GM12878 (cell line): ENCODE data around the gene SPHK1. TPM values are rescaled to one million over a fixed set of nuclear protein-coding genes. Genes with fewer than 3 reads are reported as not detected.

Experiments used
- polyA plus RNA-seq, 11 experiments: library from polyadenylated mRNA; depleted of rRNA in 4 of 11; unstranded in 6 of 11; stranded (reverse) in 5 of 11; fragments of >200 nt; fragmentation: Nextera tagmentation in 4 of 11; fragmentation: Illumina TruSeq in 1 of 11; extraction: Ambion mirVana in 4 of 11; extraction: Trizol in 1 of 11; gene quantifications; 1 replicate in 1 of 11; 2 replicates in 10 of 11; pipeline versions ENCODE4 v1.2.1 to v1.2.3, GENCODE V29; 2011 to 2016; ENCODE audit warnings: inconsistent platforms in 2 of 11, missing spikeins in 2 of 11, low read depth in 1 of 11
- small RNA-seq: library from RNA; depleted of rRNA; stranded (forward); fragments of <200 nt; gene quantifications from one replicate; pipeline ENCODE3, GENCODE V24; 2014
- total RNA-seq, 4 experiments: library from RNA; depleted of rRNA in 3 of 4; stranded (reverse); fragments of >200 nt in 3 of 4; fragmentation: Illumina TruSeq in 1 of 4; extraction: Trizol in 1 of 4; gene quantifications; 2 replicates each; pipeline versions ENCODE4 v1.2.1 to v1.2.3, GENCODE V29; 2013 to 2021

SPHK1 gene
- total and polyA plus RNA-seq, 10 of the 15 experiments (the other 5 are each of a cell fraction or from before 2014, with no cell fraction given): 0.09 to 1.1 (median 0.36) TPM; not detected in 2

Small RNA genes lying within 50 kb of the gene (small RNA-seq; reads per million reads assigned to genes)
- not detected for gene RNU6-24P

Other genes with a start within 250 kb of the SPHK1 start
Only the 7 nearest of the 11 such genes appear.
- 9.7 and 10.4 TPM in 2 replicates for gene RNF157, start 144.1 kb upstream of the SPHK1 start, total RNA-seq (2014; rRNA removed)
- gene RNF157, start 144.1 kb upstream of the SPHK1 start, total RNA-seq (2014; rRNA removed; fragmentation: Illumina TruSeq; extraction: Trizol): 10.4 and 11.8 TPM in 2 replicates
- 14.8 and 17.9 TPM in 2 replicates for gene RNF157, start 144.1 kb upstream of the SPHK1 start, total RNA-seq (2021)
- 6.0 and 7.3 TPM in 2 replicates for gene RNF157, start 144.1 kb upstream of the SPHK1 start, polyA plus RNA-seq (2011; rRNA removed)
- gene RNF157, start 144.1 kb upstream of the SPHK1 start, polyA plus RNA-seq (2014; fragmentation: Illumina TruSeq; extraction: Trizol): 14.1 and 15.9 TPM in 2 replicates
- 1 to 10 TPM; 5.2 to 9.5 TPM for gene RNF157, start 144.1 kb upstream of the SPHK1 start, polyA plus RNA-seq (2014; fragmentation: Nextera tagmentation; extraction: Ambion mirVana)
- 12.1 and 12.3 TPM in 2 replicates for gene RNF157, start 144.1 kb upstream of the SPHK1 start, polyA plus RNA-seq (2014; rRNA removed)
- 1 to 10 TPM; 1.4 to 3.4 TPM for gene RNF157, start 144.1 kb upstream of the SPHK1 start, polyA plus RNA-seq (2016; fragmentation: Nextera tagmentation; extraction: Ambion mirVana)
- 54.7 and 63.4 TPM in 2 replicates for gene UBALD2, start 119.3 kb upstream of the SPHK1 start, total RNA-seq (2014; rRNA removed)
- gene UBALD2, start 119.3 kb upstream of the SPHK1 start, total RNA-seq (2014; rRNA removed; fragmentation: Illumina TruSeq; extraction: Trizol): 12.3 and 17.1 TPM in 2 replicates
- gene UBALD2, start 119.3 kb upstream of the SPHK1 start, total RNA-seq (2021): 130 and 132 TPM in 2 replicates
- 50.3 and 165 TPM in 2 replicates for gene UBALD2, start 119.3 kb upstream of the SPHK1 start, polyA plus RNA-seq (2011; rRNA removed)
- gene UBALD2, start 119.3 kb upstream of the SPHK1 start, polyA plus RNA-seq (2014; fragmentation: Illumina TruSeq; extraction: Trizol): 12.1 and 24.0 TPM in 2 replicates
- gene UBALD2, start 119.3 kb upstream of the SPHK1 start, polyA plus RNA-seq (2014; fragmentation: Nextera tagmentation; extraction: Ambion mirVana): 10 to 100 TPM in 1 of 2 experiments, 1 to 10 TPM in 1; 4.4 to 16.4 TPM
- gene UBALD2, start 119.3 kb upstream of the SPHK1 start, polyA plus RNA-seq (2014; rRNA removed): 66.4 and 81.1 TPM in 2 replicates
- gene UBALD2, start 119.3 kb upstream of the SPHK1 start, polyA plus RNA-seq (2016; fragmentation: Nextera tagmentation; extraction: Ambion mirVana): 1 to 10 TPM; 2.8 TPM
- gene QRICH2, start 76.3 kb upstream of the SPHK1 start, total RNA-seq (2014; rRNA removed): 0.23 and 0.27 TPM in 2 replicates
- 0.18 and 0.27 TPM in 2 replicates for gene QRICH2, start 76.3 kb upstream of the SPHK1 start, total RNA-seq (2014; rRNA removed; fragmentation: Illumina TruSeq; extraction: Trizol)
- gene QRICH2, start 76.3 kb upstream of the SPHK1 start, total RNA-seq (2021): 0.35 and 0.72 TPM in 2 replicates
- 0.07 and 0.15 TPM in 2 replicates for gene QRICH2, start 76.3 kb upstream of the SPHK1 start, polyA plus RNA-seq (2011; rRNA removed)
- 0.12 TPM in 1 of 2 replicates, not detected in the other for gene QRICH2, start 76.3 kb upstream of the SPHK1 start, polyA plus RNA-seq (2014; fragmentation: Illumina TruSeq; extraction: Trizol)
- gene QRICH2, start 76.3 kb upstream of the SPHK1 start, polyA plus RNA-seq (2014; fragmentation: Nextera tagmentation; extraction: Ambion mirVana): under 1 TPM; 0.04 to 0.05 TPM
- 0.44 and 0.58 TPM in 2 replicates for gene QRICH2, start 76.3 kb upstream of the SPHK1 start, polyA plus RNA-seq (2014; rRNA removed)
- gene QRICH2, start 76.3 kb upstream of the SPHK1 start, polyA plus RNA-seq (2016; fragmentation: Nextera tagmentation; extraction: Ambion mirVana): under 1 TPM; 0.51 to 0.54 TPM
- gene PRPSAP1, start 30.7 kb upstream of the SPHK1 start, total RNA-seq (2014; rRNA removed): 15.8 and 23.1 TPM in 2 replicates
- gene PRPSAP1, start 30.7 kb upstream of the SPHK1 start, total RNA-seq (2014; rRNA removed; fragmentation: Illumina TruSeq; extraction: Trizol): 28.4 and 33.1 TPM in 2 replicates
- 46.5 and 55.0 TPM in 2 replicates for gene PRPSAP1, start 30.7 kb upstream of the SPHK1 start, total RNA-seq (2021)
- 80.1 and 84.2 TPM in 2 replicates for gene PRPSAP1, start 30.7 kb upstream of the SPHK1 start, polyA plus RNA-seq (2011; rRNA removed)
- 44.3 and 50.0 TPM in 2 replicates for gene PRPSAP1, start 30.7 kb upstream of the SPHK1 start, polyA plus RNA-seq (2014; fragmentation: Illumina TruSeq; extraction: Trizol)
- 10 to 100 TPM; 26.9 to 34.7 TPM for gene PRPSAP1, start 30.7 kb upstream of the SPHK1 start, polyA plus RNA-seq (2014; fragmentation: Nextera tagmentation; extraction: Ambion mirVana)
- 38.5 and 42.4 TPM in 2 replicates for gene PRPSAP1, start 30.7 kb upstream of the SPHK1 start, polyA plus RNA-seq (2014; rRNA removed)
- 10 to 100 TPM; 52.5 to 56.5 TPM for gene PRPSAP1, start 30.7 kb upstream of the SPHK1 start, polyA plus RNA-seq (2016; fragmentation: Nextera tagmentation; extraction: Ambion mirVana)
- gene UBE2O, start 68.5 kb downstream of the SPHK1 start, total RNA-seq (2014; rRNA removed): 13.4 and 17.8 TPM in 2 replicates
- gene UBE2O, start 68.5 kb downstream of the SPHK1 start, total RNA-seq (2014; rRNA removed; fragmentation: Illumina TruSeq; extraction: Trizol): 10.3 and 12.4 TPM in 2 replicates
- gene UBE2O, start 68.5 kb downstream of the SPHK1 start, total RNA-seq (2021): 35.2 and 39.0 TPM in 2 replicates
- 5.7 and 11.1 TPM in 2 replicates for gene UBE2O, start 68.5 kb downstream of the SPHK1 start, polyA plus RNA-seq (2011; rRNA removed)
- gene UBE2O, start 68.5 kb downstream of the SPHK1 start, polyA plus RNA-seq (2014; fragmentation: Illumina TruSeq; extraction: Trizol): 10.1 and 18.1 TPM in 2 replicates
- 1 to 10 TPM; 2.1 to 3.0 TPM for gene UBE2O, start 68.5 kb downstream of the SPHK1 start, polyA plus RNA-seq (2014; fragmentation: Nextera tagmentation; extraction: Ambion mirVana)
- 14.5 and 21.7 TPM in 2 replicates for gene UBE2O, start 68.5 kb downstream of the SPHK1 start, polyA plus RNA-seq (2014; rRNA removed)
- 10 to 100 TPM; 13.7 to 15.5 TPM for gene UBE2O, start 68.5 kb downstream of the SPHK1 start, polyA plus RNA-seq (2016; fragmentation: Nextera tagmentation; extraction: Ambion mirVana)
- not detected in 2 replicates for gene AANAT, start 83.0 kb downstream of the SPHK1 start, total RNA-seq (2014; rRNA removed)
- gene AANAT, start 83.0 kb downstream of the SPHK1 start, total RNA-seq (2014; rRNA removed; fragmentation: Illumina TruSeq; extraction: Trizol): not detected in 2 replicates
- gene AANAT, start 83.0 kb downstream of the SPHK1 start, total RNA-seq (2021): 0.23 TPM in 1 of 2 replicates, not detected in the other
- gene AANAT, start 83.0 kb downstream of the SPHK1 start, polyA plus RNA-seq (2011; rRNA removed): not detected in 2 replicates
- not detected in 2 replicates for gene AANAT, start 83.0 kb downstream of the SPHK1 start, polyA plus RNA-seq (2014; fragmentation: Illumina TruSeq; extraction: Trizol)
- not detected for gene AANAT, start 83.0 kb downstream of the SPHK1 start, polyA plus RNA-seq (2014; fragmentation: Nextera tagmentation; extraction: Ambion mirVana)
- not detected in 2 replicates for gene AANAT, start 83.0 kb downstream of the SPHK1 start, polyA plus RNA-seq (2014; rRNA removed)
- not detected for gene AANAT, start 83.0 kb downstream of the SPHK1 start, polyA plus RNA-seq (2016; fragmentation: Nextera tagmentation; extraction: Ambion mirVana)
- 22.5 and 31.1 TPM in 2 replicates for gene RHBDF2, start 116.8 kb downstream of the SPHK1 start, total RNA-seq (2014; rRNA removed)
- 10.9 and 12.2 TPM in 2 replicates for gene RHBDF2, start 116.8 kb downstream of the SPHK1 start, total RNA-seq (2014; rRNA removed; fragmentation: Illumina TruSeq; extraction: Trizol)
- gene RHBDF2, start 116.8 kb downstream of the SPHK1 start, total RNA-seq (2021): 30.5 and 43.0 TPM in 2 replicates
- 2.0 and 6.5 TPM in 2 replicates for gene RHBDF2, start 116.8 kb downstream of the SPHK1 start, polyA plus RNA-seq (2011; rRNA removed)
- 3.7 and 12.9 TPM in 2 replicates for gene RHBDF2, start 116.8 kb downstream of the SPHK1 start, polyA plus RNA-seq (2014; fragmentation: Illumina TruSeq; extraction: Trizol)
- 1 to 10 TPM in 1 of 2 experiments, under 1 TPM in 1; 0.97 to 1.1 TPM for gene RHBDF2, start 116.8 kb downstream of the SPHK1 start, polyA plus RNA-seq (2014; fragmentation: Nextera tagmentation; extraction: Ambion mirVana)
- gene RHBDF2, start 116.8 kb downstream of the SPHK1 start, polyA plus RNA-seq (2014; rRNA removed): 38.3 and 42.4 TPM in 2 replicates
- 10 to 100 TPM; 24.5 to 26.4 TPM for gene RHBDF2, start 116.8 kb downstream of the SPHK1 start, polyA plus RNA-seq (2016; fragmentation: Nextera tagmentation; extraction: Ambion mirVana)